ENCODE measurements around the gene CCDC117.

DNA sequence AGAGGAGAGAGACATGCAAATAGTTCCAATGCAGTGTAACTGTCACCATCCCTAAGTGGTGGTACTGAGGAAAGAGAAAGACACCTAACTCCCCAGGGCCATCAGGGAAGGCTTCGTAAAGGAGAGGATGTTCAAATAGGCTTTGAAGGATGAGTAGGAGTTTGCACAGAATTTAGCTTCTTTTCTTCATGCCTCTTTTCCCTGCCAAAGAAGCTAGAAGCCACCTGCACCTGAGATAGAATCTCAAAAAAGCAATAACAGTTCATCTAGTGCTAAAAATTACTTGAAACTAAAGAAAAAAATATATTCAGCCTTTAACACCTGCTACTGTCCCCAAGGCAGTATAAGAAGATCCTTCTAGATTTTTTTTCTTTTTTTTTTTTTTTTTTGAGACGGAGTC, 44.6 kb downstream of the CCDC117 start:
- TF ChIP-seq, protein P1, sequence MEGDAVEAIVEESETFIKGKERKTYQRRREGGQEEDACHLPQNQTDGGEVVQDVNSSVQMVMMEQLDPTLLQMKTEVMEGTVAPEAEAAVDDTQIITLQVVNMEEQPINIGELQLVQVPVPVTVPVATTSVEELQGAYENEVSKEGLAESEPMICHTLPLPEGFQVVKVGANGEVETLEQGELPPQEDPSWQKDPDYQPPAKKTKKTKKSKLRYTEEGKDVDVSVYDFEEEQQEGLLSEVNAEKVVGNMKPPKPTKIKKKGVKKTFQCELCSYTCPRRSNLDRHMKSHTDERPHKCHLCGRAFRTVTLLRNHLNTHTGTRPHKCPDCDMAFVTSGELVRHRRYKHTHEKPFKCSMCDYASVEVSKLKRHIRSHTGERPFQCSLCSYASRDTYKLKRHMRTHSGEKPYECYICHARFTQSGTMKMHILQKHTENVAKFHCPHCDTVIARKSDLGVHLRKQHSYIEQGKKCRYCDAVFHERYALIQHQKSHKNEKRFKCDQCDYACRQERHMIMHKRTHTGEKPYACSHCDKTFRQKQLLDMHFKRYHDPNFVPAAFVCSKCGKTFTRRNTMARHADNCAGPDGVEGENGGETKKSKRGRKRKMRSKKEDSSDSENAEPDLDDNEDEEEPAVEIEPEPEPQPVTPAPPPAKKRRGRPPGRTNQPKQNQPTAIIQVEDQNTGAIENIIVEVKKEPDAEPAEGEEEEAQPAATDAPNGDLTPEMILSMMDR (IDR thresholded peaks at IDR 0.05) = no peak
- TF ChIP-seq POLR2A (IDR thresholded peaks at IDR 0.05) = no peak
